GF-D8 (cell line): Measurements from ENCODE around the gene ADAMTS12.

Source experiments
- DNase-seq: peaks from one replicate; lab custom pipeline; 2025; lab: John Stamatoyannopoulos, UW

ADAMTS12 gene

GRCh38 chr5:33474931-33475499 is 416.8 kb downstream of the ADAMTS12 start:
- DNase-seq, result no peak

- no peak for DNase-seq
Measured at GRCh38 chr5:33474004-33474403, 417.8 kb downstream of the ADAMTS12 start.
